H7 (cell line): ENCODE data around the gene AGTPBP1. TPM values are rescaled to one million over a fixed set of nuclear protein-coding genes. Genes with fewer than 3 reads are reported as not detected.
"Not testable (repeated sequence)": the region's sequence is repeated elsewhere in the genome, so short reads cannot be mapped to it uniquely, and the experiment has no call there.

Experiments used
- DNase-seq: peaks from one replicate; pipeline ENCODE4 v3.0.0; 2012
- H3K27me3 ChIP-seq: 2 replicates; pipeline ENCODE4 v1.6.0; 2011; ENCODE audit warnings: mild to moderate bottlenecking, low read length; ENCODE audit not compliant: control insufficient read depth, insufficient read depth
- H3K36me3 ChIP-seq: replicated peaks from 2 replicates; pipeline ENCODE4 v1.5.1; 2011; ENCODE audit warnings: low read length; ENCODE audit not compliant: control insufficient read depth, insufficient read depth
- H3K4me3 ChIP-seq: 2 replicates; pipeline ENCODE4 v1.5.1; 2011; ENCODE audit warnings: low read depth, mild to moderate bottlenecking, control low read depth, low read length, moderate library complexity; ENCODE audit not compliant: insufficient read depth
- total RNA-seq: library from RNA; depleted of rRNA; stranded (reverse); fragments of >200 nt; shearing (Covaris generic); gene quantifications from 2 replicates; pipeline ENCODE4 v1.2.3, GENCODE V29; 2014

The AGTPBP1 gene
- total RNA-seq, 1 experiment from 2014 or later = 42.6 TPM

GRCh38 chr9:85617141-85617670 is 124.5 kb downstream of the AGTPBP1 start:
- Histone ChIP-seq H3K4me3 (no peak overlapping the region), H3K36me3 (no peaks in the 10 kb centered on the region), H3K27me3 (no peaks in the 10 kb centered on the region)
- DNase-seq = no peak

GRCh38 chr9:85615792-85616191 is 126.0 kb downstream of the AGTPBP1 start:
- Histone ChIP-seq H3K4me3 (no peak overlapping the region), H3K36me3 (no peaks in the 10 kb centered on the region), H3K27me3 (no peaks in the 10 kb centered on the region)
- DNase-seq = no peak

GRCh38 chr9:85610074-85610860 is 131.5 kb downstream of the AGTPBP1 start:
- H3K36me3 ChIP-seq = no peaks in the 10 kb centered on the region
- peak; percentile 62 for DNase-seq
- H3K4me3 ChIP-seq = no peak overlapping the region
- H3K27me3 ChIP-seq = no peaks in the 10 kb centered on the region

- no peak overlapping the region for H3K4me3 ChIP-seq
- no peaks in the 10 kb centered on the region for H3K27me3 ChIP-seq
- DNase-seq = no peak
- H3K36me3 ChIP-seq = no peaks in the 10 kb centered on the region
Measured at GRCh38 chr9:85605905-85606304, 135.8 kb downstream of the AGTPBP1 start.

- no peak overlapping the region for H3K4me3 ChIP-seq
- no peaks in the 10 kb centered on the region for H3K36me3 ChIP-seq
- H3K27me3 ChIP-seq = no peaks in the 10 kb centered on the region
- no peak for DNase-seq
Measured at GRCh38 chr9:85603936-85604335, 137.8 kb downstream of the AGTPBP1 start.

GRCh38 chr9:85602742-85603141 is 139.0 kb downstream of the AGTPBP1 start:
- H3K4me3 ChIP-seq = no peak overlapping the region
- DNase-seq = no peak
- no peaks in the 10 kb centered on the region for H3K36me3 ChIP-seq
- H3K27me3 ChIP-seq = no peaks in the 10 kb centered on the region

GRCh38 chr9:85600675-85601263 is 141.0 kb downstream of the AGTPBP1 start:
- Histone ChIP-seq H3K4me3 (no peak overlapping the region), H3K27me3 (no peaks in the 10 kb centered on the region), H3K36me3 (no peaks in the 10 kb centered on the region)
- peak; percentile 21 for DNase-seq

GRCh38 chr9:85599540-85600105 is 142.1 kb downstream of the AGTPBP1 start:
- Histone ChIP-seq H3K27me3 (no peaks in the 10 kb centered on the region), H3K36me3 (no peaks in the 10 kb centered on the region), H3K4me3 (no peak overlapping the region)
- DNase-seq = no peak

GRCh38 chr9:85594316-85594715 is 147.4 kb downstream of the AGTPBP1 start:
- Histone ChIP-seq H3K36me3 (no peaks in the 10 kb centered on the region), H3K4me3 (no peak overlapping the region), H3K27me3 (no peaks in the 10 kb centered on the region)
- no peak for DNase-seq

GRCh38 chr9:85586684-85587083 is 155.1 kb downstream of the AGTPBP1 start:
- Histone ChIP-seq H3K4me3 (no peak overlapping the region), H3K36me3 (no peaks in the 10 kb centered on the region), H3K27me3 (no peaks in the 10 kb centered on the region)
- DNase-seq = no peak

GRCh38 chr9:85577353-85577952 is 164.3 kb downstream of the AGTPBP1 start:
- H3K4me3 ChIP-seq = no peak overlapping the region
- DNase-seq = no peak
- no peaks in the 10 kb centered on the region for H3K36me3 ChIP-seq
- H3K27me3 ChIP-seq = no peaks in the 10 kb centered on the region

- H3K36me3 ChIP-seq = no peaks in the 10 kb centered on the region
- DNase-seq = no peak
- no peak overlapping the region for H3K4me3 ChIP-seq
- H3K27me3 ChIP-seq = no peaks in the 10 kb centered on the region
Measured at GRCh38 chr9:85575868-85576267, 165.9 kb downstream of the AGTPBP1 start.

GRCh38 chr9:85573546-85573945 is 168.2 kb downstream of the AGTPBP1 start:
- not testable (repeated sequence) for H3K4me3 ChIP-seq, H3K27me3 ChIP-seq, H3K36me3 ChIP-seq, DNase-seq

- H3K36me3 ChIP-seq, H3K4me3 ChIP-seq, H3K27me3 ChIP-seq, DNase-seq: not testable (repeated sequence)
Measured at GRCh38 chr9:85572917-85573316, 168.8 kb downstream of the AGTPBP1 start.

GRCh38 chr9:85569988-85570387 is 171.8 kb downstream of the AGTPBP1 start:
- no peak for DNase-seq
- H3K27me3 ChIP-seq = no peaks in the 10 kb centered on the region
- no peak overlapping the region for H3K4me3 ChIP-seq
- no peaks in the 10 kb centered on the region for H3K36me3 ChIP-seq
